Measurements from ENCODE around the gene FANCE.

Gene FANCE

GRCh38 chr6:35415065-35415891, 36.9 kb upstream of the FANCE start:
- Histone ChIP-seq H3K4me3 (ENCODE audit: severe bottlenecking) (no peak overlapping the region), H3K4me1 (ENCODE audit: insufficient read depth, poor library complexity, severe bottlenecking) (peaks cover 3% of the 10 kb centered on the region), H3K36me3 (ENCODE audit: low read depth) (peaks cover 87% of the 10 kb centered on the region), H3K27ac (ENCODE audit: poor library complexity, severe bottlenecking) (no peak overlapping the region), H3K9me3 (ENCODE audit: severe bottlenecking) (no peaks in the 10 kb centered on the region), H3K27me3 (ENCODE audit: insufficient read depth, poor library complexity, severe bottlenecking) (no peaks in the 10 kb centered on the region)
- DNase-seq (ENCODE audit: low spot score) (no peak), ATAC-seq (ENCODE audit: low read depth) (peak; percentile 66)
- TF ChIP-seq CTCF (IDR thresholded peaks at IDR 0.05; ENCODE audit: poor library complexity, severe bottlenecking) = peak; percentile 64

GRCh38 chr6:35417979-35418661, 34.0 kb upstream of the FANCE start:
- no peak for DNase-seq (ENCODE audit: low spot score)
- Histone ChIP-seq H3K27ac (ENCODE audit: poor library complexity, severe bottlenecking) (no peak overlapping the region), H3K4me1 (ENCODE audit: insufficient read depth, poor library complexity, severe bottlenecking) (no peaks in the 10 kb centered on the region), H3K9me3 (ENCODE audit: severe bottlenecking) (no peaks in the 10 kb centered on the region), H3K27me3 (ENCODE audit: insufficient read depth, poor library complexity, severe bottlenecking) (no peaks in the 10 kb centered on the region), H3K36me3 (ENCODE audit: low read depth) (peaks cover 76% of the 10 kb centered on the region), H3K4me3 (ENCODE audit: severe bottlenecking) (no peak overlapping the region)
- no peak for TF ChIP-seq CTCF (IDR thresholded peaks at IDR 0.05; ENCODE audit: poor library complexity, severe bottlenecking)
- ATAC-seq (ENCODE audit: low read depth) = no peak

- H3K36me3 ChIP-seq (ENCODE audit: low read depth) = peaks cover 72% of the 10 kb centered on the region
- peak; percentile 33; the same call in 1 of the 3 replicates for ATAC-seq (ENCODE audit: low read depth)
Observed at GRCh38 chr6:35419417-35419816, 32.7 kb upstream of the FANCE start.

GRCh38 chr6:35419961-35420360, 32.2 kb upstream of the FANCE start:
- Histone ChIP-seq H3K36me3 (ENCODE audit: low read depth) (peaks cover 72% of the 10 kb centered on the region), H3K27ac (ENCODE audit: poor library complexity, severe bottlenecking) (no peak overlapping the region), H3K4me3 (ENCODE audit: severe bottlenecking) (no peak overlapping the region), H3K4me1 (ENCODE audit: insufficient read depth, poor library complexity, severe bottlenecking) (peaks cover 1% of the 10 kb centered on the region), H3K27me3 (ENCODE audit: insufficient read depth, poor library complexity, severe bottlenecking) (no peaks in the 10 kb centered on the region), H3K9me3 (ENCODE audit: severe bottlenecking) (no peaks in the 10 kb centered on the region)
- DNase-seq (ENCODE audit: low spot score) (no peak), ATAC-seq (ENCODE audit: low read depth) (no peak)
- TF ChIP-seq CTCF (IDR thresholded peaks at IDR 0.05; ENCODE audit: poor library complexity, severe bottlenecking) = no peak

More at GRCh38 chr6:35419417-35419816, 32.7 kb upstream of the FANCE start:
- no peak overlapping the region for H3K27ac ChIP-seq (ENCODE audit: poor library complexity, severe bottlenecking)
- H3K4me3 ChIP-seq (ENCODE audit: severe bottlenecking) = no peak overlapping the region
- H3K4me1 ChIP-seq (ENCODE audit: insufficient read depth, poor library complexity, severe bottlenecking) = no peaks in the 10 kb centered on the region
- no peaks in the 10 kb centered on the region for H3K27me3 ChIP-seq (ENCODE audit: insufficient read depth, poor library complexity, severe bottlenecking)
- DNase-seq (ENCODE audit: low spot score) = no peak
- TF ChIP-seq CTCF (IDR thresholded peaks at IDR 0.05; ENCODE audit: poor library complexity, severe bottlenecking) = peak; percentile 26
- no peaks in the 10 kb centered on the region for H3K9me3 ChIP-seq (ENCODE audit: severe bottlenecking)
